Activated CD8-positive, alpha-beta memory T cell treated with anti-CD3 and anti-CD28 coated beads, Interleukin-2, amount 10 ng/mL, durations not matched to agents 7 days and 5 days (primary cell): ENCODE measurements around the gene MRPL52. TPM values are rescaled to one million over a fixed set of nuclear protein-coding genes. Genes with fewer than 3 reads are reported as not detected.

Experiments used
- total RNA-seq, 2 experiments: library from RNA; stranded (reverse); gene quantifications; one replicate each; pipeline ENCODE4 v1.2.3, GENCODE V29; 2021

MRPL52 gene
- total RNA-seq, 2 experiments from 2014 or later, result 107 to 147 TPM

Other genes with a start within 250 kb of the MRPL52 start
- gene DAD1, start 240.7 kb upstream of the MRPL52 start, total RNA-seq, result 100 to 1,000 TPM; 115 to 185 TPM
- gene ABHD4, start 231.6 kb upstream of the MRPL52 start, total RNA-seq, result 10 to 100 TPM; 11.8 to 13.8 TPM
- not detected for gene OR6J1, start 185.5 kb upstream of the MRPL52 start, total RNA-seq
- 100 to 1,000 TPM; 106 to 133 TPM for gene OXA1L, start 63.2 kb upstream of the MRPL52 start, total RNA-seq
- under 1 TPM; 0.16 to 0.58 TPM for gene SLC7A7, start 14.5 kb upstream of the MRPL52 start, total RNA-seq
- gene MMP14, start 6.7 kb downstream of the MRPL52 start, total RNA-seq, result 1 to 10 TPM; 1.3 to 2.5 TPM
- gene LRP10, start 41.9 kb downstream of the MRPL52 start, total RNA-seq, result 10 to 100 TPM; 59.0 to 60.1 TPM
- gene REM2, start 53.3 kb downstream of the MRPL52 start, total RNA-seq, result under 1 TPM; 0.26 to 0.93 TPM
- 10 to 100 TPM; 82.9 to 96.7 TPM for gene RBM23, start 89.3 kb downstream of the MRPL52 start, total RNA-seq
- gene PRMT5, start 99.5 kb downstream of the MRPL52 start, total RNA-seq, result 10 to 100 TPM; 49.2 to 84.0 TPM
- gene HAUS4, start 127.2 kb downstream of the MRPL52 start, total RNA-seq, result 10 to 100 TPM; 57.0 to 77.9 TPM
- 1 to 10 TPM in 1 of 2 experiments, under 1 TPM in 1; 0.41 to 1.2 TPM for gene AJUBA, start 152.7 kb downstream of the MRPL52 start, total RNA-seq
- gene C14orf93, start 180.3 kb downstream of the MRPL52 start, total RNA-seq, result 10 to 100 TPM in 1 of 2 experiments, 1 to 10 TPM in 1; 9.0 to 12.6 TPM
- gene PSMB5, start 205.0 kb downstream of the MRPL52 start, total RNA-seq, result 10 to 100 TPM; 66.7 to 95.3 TPM
- not detected for gene PSMB11, start 212.3 kb downstream of the MRPL52 start, total RNA-seq
- gene CDH24, start 227.6 kb downstream of the MRPL52 start, total RNA-seq, result 1 to 10 TPM; 2.4 to 2.5 TPM